K562 (cell line): Measurements from ENCODE around the gene MDM4. TPM values are rescaled to one million over a fixed set of nuclear protein-coding genes. Genes with fewer than 3 reads are reported as not detected.

Experiments
- ATAC-seq: fragments of 200-7000 bp; cut with Tn5 transposase; 3 replicates; pipeline ENCODE4 v1.9.1; 2020; ENCODE audit warnings: moderate library complexity
- BruUV-seq: library from RNA; stranded (reverse); fragments of 400-500 nt; replicated peaks from 2 replicates; lab custom pipeline; 2021; lab: Mats Ljungman, UMichigan
- CTCF ChIA-PET: fragments of 300-600 bp; formaldehyde crosslinking; extraction: SDS; loops from one replicate; lab custom pipeline; 2021; ENCODE audit warnings: low intra/inter-chr PET ratio; lab: Yijun Ruan, JAX
- POLR2A ChIA-PET: fragments of 300-600, 350-650 bp; sonication (Branson Sonifier 250); formaldehyde crosslinking; extraction: SDS; loops from one replicate; lab custom pipeline; 2021; ENCODE audit warnings: antibody characterized with exemption, inconsistent platforms; lab: Yijun Ruan, JAX
- DNase-seq, 4 experiments: peaks; one replicate each; pipeline versions ENCODE4 v3.0.0 to v3.0.0-alpha.2; 2011 to 2018; ENCODE audit warnings: low spot score in 3 of 4, mixed read lengths in 3 of 4; ENCODE audit errors: extremely low read depth in 1 of 4
- FAIRE-seq: peaks from 2 replicates; lab custom pipeline; 2011; peaks lifted over from hg19 to GRCh38; lab: Jason Lieb, UNC
- H2AFZ ChIP-seq: 2 replicates; pipeline ENCODE4 v1.6.0; 2011; ENCODE audit warnings: low read depth, low read length, control low read depth, inconsistent platforms
- H3K27ac ChIP-seq: fragments of 200-600 bp; 3 replicates; pipeline ENCODE4 v1.8.0; 2011; ENCODE audit warnings: low read depth, mild to moderate bottlenecking, control low read depth, inconsistent platforms, low read length, moderate library complexity, mixed read lengths; ENCODE audit errors: extremely low read depth
- H3K27me3 ChIP-seq, 2 experiments: fragments of 300-600 bp in 1 of 2; 2 replicates in 1 of 2; 3 replicates in 1 of 2; pipeline versions ENCODE4 v1.6.0 to v1.8.0; 2011; ENCODE audit warnings: inconsistent platforms in 2 of 2, low read length in 2 of 2, mild to moderate bottlenecking in 1 of 2, mixed read lengths in 1 of 2, moderate library complexity in 1 of 2; ENCODE audit not compliant: control insufficient read depth in 2 of 2, insufficient read depth in 2 of 2
- H3K36me3 ChIP-seq: fragments of 300-600 bp; 3 replicates; pipeline ENCODE4 v1.8.0; 2011; ENCODE audit warnings: mild to moderate bottlenecking, low read length, inconsistent platforms; ENCODE audit not compliant: control insufficient read depth, insufficient read depth
- H3K4me1 ChIP-seq, 2 experiments: fragments of 200-600 bp in 1 of 2; replicated peaks in 1 of 2; 2 replicates in 1 of 2; 3 replicates in 1 of 2; pipeline versions ENCODE4 v1.5.1 to v1.8.0; 2011; ENCODE audit warnings: inconsistent platforms in 2 of 2, low read length in 2 of 2, mild to moderate bottlenecking in 1 of 2, mixed read lengths in 1 of 2, moderate library complexity in 1 of 2; ENCODE audit not compliant: control insufficient read depth in 2 of 2, insufficient read depth in 2 of 2
- H3K4me2 ChIP-seq: 2 replicates; pipeline ENCODE4 v1.6.1; 2011; ENCODE audit warnings: low read length, control low read depth, inconsistent platforms, mixed read lengths; ENCODE audit not compliant: insufficient read depth
- H3K4me3 ChIP-seq: fragments of 200-600 bp; sonication (generic), shearing (Covaris generic); 2 replicates; pipeline ENCODE4 v1.5.1; 2016; ENCODE audit warnings: control low read depth, inconsistent platforms
- H3K79me2 ChIP-seq: fragments of 200-600 bp; 3 replicates; pipeline ENCODE4 v1.8.0; 2011; ENCODE audit warnings: low read length, inconsistent platforms; ENCODE audit not compliant: control insufficient read depth, insufficient read depth
- H3K9ac ChIP-seq, 2 experiments: 2 replicates each; pipeline versions ENCODE4 v1.6.0 to v1.6.1; 2011; ENCODE audit warnings: low read depth in 2 of 2, low read length in 2 of 2, control low read depth in 1 of 2, inconsistent platforms in 1 of 2, mild to moderate bottlenecking in 1 of 2, mixed read lengths in 1 of 2; ENCODE audit not compliant: insufficient read depth in 1 of 2
- H3K9me1 ChIP-seq: one replicate; pipeline ENCODE4 v1.6.0; 2011; ENCODE audit warnings: inconsistent platforms, mild to moderate bottlenecking, low read length, moderate library complexity; ENCODE audit not compliant: control insufficient read depth, insufficient read depth
- H3K9me3 ChIP-seq: replicated peaks from 2 replicates; pipeline ENCODE4 v1.5.1; 2011; ENCODE audit warnings: low read depth, low read length, inconsistent platforms; ENCODE audit not compliant: control insufficient read depth, insufficient read depth
- H4K20me1 ChIP-seq: replicated peaks from 2 replicates; pipeline ENCODE4 v1.6.1; 2011; ENCODE audit warnings: low read length, inconsistent platforms, mixed read lengths; ENCODE audit not compliant: control insufficient read depth, insufficient read depth
- E2F4 ChIP-seq: sonication (generic); formaldehyde crosslinking; IDR thresholded peaks from 2 replicates; pipeline ENCODE4 v1.8.0; 2022; ENCODE audit warnings: mild to moderate bottlenecking, low read depth, missing genetic modification reagents
- FOSL1 ChIP-seq: fragments of 200-800 bp; sonication (Bioruptor generic); conservative IDR thresholded peaks from 2 replicates; pipeline ENCODE4 v1.6.1; 2016; ENCODE audit warnings: missing genetic modification characterization, missing compliant biosample characterization
- RBM25 ChIP-seq: fragments of 200-400 bp; formaldehyde crosslinking; IDR thresholded peaks from 2 replicates; pipeline ENCODE4 v1.6.1; 2018; ENCODE audit warnings: low read length, low read depth, moderate library complexity; ENCODE audit not compliant: severe bottlenecking
- RNF2 ChIP-seq: sonication (generic); IDR thresholded peaks from 2 replicates; pipeline ENCODE4 v1.6.1; 2016
- THAP7 ChIP-seq: fragments of 250-450 bp; sonication (Bioruptor Pico); IDR thresholded peaks from 2 replicates; pipeline ENCODE4 v1.5.0; 2021
- USF1 ChIP-seq: sonication (generic); formaldehyde crosslinking; IDR thresholded peaks from 2 replicates; pipeline ENCODE4 v1.9.0; 2022; ENCODE audit warnings: mild to moderate bottlenecking, missing genetic modification reagents
- ZNF766 ChIP-seq: fragments of 200-800 bp; sonication (Bioruptor generic); conservative IDR thresholded peaks from 2 replicates; pipeline ENCODE4 v1.6.1; 2016; ENCODE audit warnings: missing genetic modification characterization, missing compliant biosample characterization
- WGBS: fragments of 100-300 bp; shearing (Covaris generic); methylation state at CpG from one replicate; pipeline ENCODE4 v1.1.6; 2016; ENCODE audit warnings: low coverage, mixed read lengths; ENCODE audit not compliant: insufficient coverage; ENCODE audit errors: missing lambda C conversion rate; 5-methylcytosine and 5-hydroxymethylcytosine counted together
- in situ Hi-C: fragments of 300-500 bp; cut with MboI; formaldehyde crosslinking; loops from 4 replicates; pipeline ENCODE4 v1.15.0; 2018; ENCODE audit warnings: inconsistent platforms, mixed read lengths
- intact Hi-C: fragments of 100-400 bp; cut with micrococcal nuclease; formaldehyde crosslinking; loops from 2 replicates; pipeline ENCODE4 v1.14.2; 2022
- polyA plus RNA-seq, 8 experiments: library from polyadenylated mRNA; depleted of rRNA in 4 of 8; stranded (reverse) in 5 of 8; unstranded in 3 of 8; fragments of >200 nt; fragmentation: Nextera tagmentation in 2 of 8; fragmentation: Illumina TruSeq in 1 of 8; extraction: Ambion mirVana in 2 of 8; extraction: Trizol in 1 of 8; gene quantifications; 2 replicates each; pipeline versions ENCODE4 v1.2.1 to v1.2.3, GENCODE V29; 2011 to 2014; ENCODE audit warnings: inconsistent platforms in 1 of 8, missing spikeins in 1 of 8
- total RNA-seq, 7 experiments: library from RNA; depleted of rRNA in 6 of 7; stranded (reverse); fragments of >200 nt in 6 of 7; fragmentation: Illumina TruSeq in 2 of 7; extraction: Trizol in 2 of 7; gene quantifications; 2 replicates each; pipeline versions ENCODE4 v1.2.1 to v1.2.3, GENCODE V29; 2011 to 2021; ENCODE audit warnings: low replicate concordance in 1 of 7

Gene MDM4
- total and polyA plus RNA-seq, 9 of the 15 experiments (the other 6 are each of a cell fraction or from before 2014, with no cell fraction given), result 3.3 to 61.7 (median 21.2) TPM

GRCh38 chr1:204541626-204542025 is 25.4 kb downstream of the MDM4 start (continued):
- TF ChIP-seq USF1 (CRISPR knock-in tag) (no peak), RNF2 (no peak), RBM25 (no peak), E2F4 (CRISPR knock-in tag) (no peak)

- Histone ChIP-seq H3K27ac (no peak overlapping the region), H3K4me3 (no peak overlapping the region), H3K27me3 (no peaks in the 10 kb centered on the region), H2AFZ (no peak overlapping the region), H3K9me3 (no peaks in the 10 kb centered on the region), H3K9me1 (no peaks in the 10 kb centered on the region), H3K4me2 (no peak overlapping the region), H3K79me2 (no peaks in the 10 kb centered on the region), H3K9ac (no peak overlapping the region), H3K4me1 (no peaks in the 10 kb centered on the region), H3K36me3 (peaks cover 96% of the 10 kb centered on the region), H4K20me1 (no peaks in the 10 kb centered on the region; the same call in 1 of the 2 replicates)
- TF ChIP-seq ZNF766 (CRISPR knock-in tag), result peak; percentile 77
- TF ChIP-seq THAP7 (CRISPR knock-in tag), result no peak
- 0 out of 2 replicates have a peak, but pooled peaks have one; percentile 27 for TF ChIP-seq FOSL1 (tag)
- ChIA-PET POLR2A (interaction anchor here (0.8 to 2.1 kb wide), 4 partner anchors 11 to 28 kb away, joined by 3 to 7 read pairs (median 5); partner anchors contain the start of gene MDM4), CTCF (no interaction called here)
- WGBS, result 85% methylated on average over 2 of the region's 2 CpGs
- no TSS peak for BruUV-seq
- ATAC-seq (no peak), FAIRE-seq (no peak), DNase-seq (no peak)
- in situ Hi-C loops, result no loop called here
- intact Hi-C loops, result no loop called here
These were observed 28.1 kb downstream of the MDM4 start for GRCh38 chr1:204544321-204544720.
